HEK293 (cell line): ENCODE data around the gene DTX3L.
A peak's percentile ranks its signal among the peaks of the same experiment; 100 is the strongest.

Experiments used
- CTCF ChIA-PET: fragments of 350-600 bp; formaldehyde crosslinking; extraction: SDS; loops from one replicate; lab custom pipeline; 2021; ENCODE audit warnings: antibody characterized with exemption; lab: Yijun Ruan, JAX
- POLR2A ChIA-PET: fragments of 300-600 bp; formaldehyde crosslinking; extraction: SDS; loops from one replicate; lab custom pipeline; 2020; ENCODE audit warnings: antibody characterized with exemption, inconsistent platforms; lab: Yijun Ruan, JAX
- H3K27ac ChIP-seq: fragments of 200-500 bp; sonication (Bioruptor generic); 2 replicates; pipeline ENCODE4 v1.5.1; 2014; ENCODE audit warnings: low read depth, low read length, control low read depth, inconsistent platforms; ENCODE audit errors: extremely low read depth
- H3K36me3 ChIP-seq, 2 experiments: fragments of 200-500 bp in 1 of 2; sonication (Bioruptor generic) in 1 of 2; 1 replicate in 1 of 2; 2 replicates in 1 of 2; pipeline ENCODE4 v1.5.1; 2014 to 2017; ENCODE audit warnings: inconsistent platforms in 2 of 2, low read length in 2 of 2; ENCODE audit not compliant: control insufficient read depth in 2 of 2, insufficient read depth in 1 of 2
- H3K4me1 ChIP-seq: fragments of 200-500 bp; sonication (Bioruptor generic); 2 replicates; pipeline ENCODE4 v1.5.1; 2014; ENCODE audit warnings: mild to moderate bottlenecking, low read length, inconsistent platforms; ENCODE audit not compliant: control insufficient read depth, insufficient read depth
- H3K4me3 ChIP-seq: 2 replicates; pipeline ENCODE4 v1.5.1; 2011; ENCODE audit warnings: low read depth, mild to moderate bottlenecking, control low read depth, low read length, moderate library complexity
- H3K9me3 ChIP-seq: fragments of 200-500 bp; sonication (Bioruptor generic); 2 replicates; pipeline ENCODE4 v1.5.1; 2014; ENCODE audit warnings: low read depth, low read length, inconsistent platforms; ENCODE audit not compliant: control insufficient read depth, insufficient read depth
- INSM2 ChIP-seq: fragments of 450-650 bp; formaldehyde crosslinking; IDR thresholded peaks from 2 replicates; pipeline ENCODE4 v1.5.1; 2016; ENCODE audit warnings: missing biosample characterization, missing genetic modification characterization
- PATZ1 ChIP-seq: fragments of 450-650 bp; formaldehyde crosslinking; IDR thresholded peaks from 2 replicates; pipeline ENCODE4 v1.5.1; 2016; ENCODE audit warnings: missing biosample characterization, missing genetic modification characterization
- REST ChIP-seq: fragments of 450-650 bp; formaldehyde crosslinking; IDR thresholded peaks from 2 replicates; pipeline ENCODE4 v1.5.1; 2016; ENCODE audit warnings: missing biosample characterization, missing genetic modification characterization
- SCRT1 ChIP-seq: fragments of 450-650 bp; formaldehyde crosslinking; IDR thresholded peaks from 2 replicates; pipeline ENCODE4 v1.5.1; 2016; ENCODE audit warnings: missing biosample characterization, missing genetic modification characterization, borderline replicate concordance
- ZBTB20 ChIP-seq: fragments of 450-650 bp; formaldehyde crosslinking; IDR thresholded peaks from 2 replicates; pipeline ENCODE4 v1.5.1; 2016; ENCODE audit warnings: missing biosample characterization, missing genetic modification characterization
- ZBTB26 ChIP-seq: fragments of 450-650 bp; formaldehyde crosslinking; optimal IDR thresholded peaks from 2 replicates; pipeline ENCODE3; 2016; ENCODE audit warnings: missing biosample characterization, mild to moderate bottlenecking, missing genetic modification characterization
- ZBTB49 ChIP-seq: fragments of 450-650 bp; formaldehyde crosslinking; IDR thresholded peaks from 2 replicates; pipeline ENCODE4 v1.5.1; 2016; ENCODE audit warnings: missing biosample characterization, missing genetic modification characterization, low read depth
- ZBTB7A ChIP-seq: fragments of 450-650 bp; formaldehyde crosslinking; IDR thresholded peaks from 2 replicates; pipeline ENCODE4 v1.5.1; 2016; ENCODE audit warnings: low read depth, missing biosample characterization, missing genetic modification characterization
- ZNF138 ChIP-seq: fragments of 450-650 bp; formaldehyde crosslinking; IDR thresholded peaks from 2 replicates; pipeline ENCODE4 v1.5.1; 2016; ENCODE audit warnings: missing biosample characterization, missing genetic modification characterization, borderline replicate concordance
- ZNF274 ChIP-seq, 2 experiments: fragments of 200-500 bp in 1 of 2; fragments of 450-650 bp in 1 of 2; sonication (Bioruptor generic) in 1 of 2; formaldehyde crosslinking in 1 of 2; IDR thresholded peaks; 2 replicates each; pipeline versions ENCODE4 v1.5.1 to v1.6.1; 2014 to 2016; ENCODE audit warnings: borderline replicate concordance in 1 of 2, inconsistent platforms in 1 of 2, low read length in 1 of 2, missing biosample characterization in 1 of 2, missing genetic modification characterization in 1 of 2
- ZNF324 ChIP-seq: fragments of 450-650 bp; formaldehyde crosslinking; IDR thresholded peaks from 2 replicates; pipeline ENCODE4 v1.5.1; 2016; ENCODE audit warnings: missing biosample characterization, missing genetic modification characterization
- ZNF341 ChIP-seq: fragments of 450-650 bp; formaldehyde crosslinking; IDR thresholded peaks from 2 replicates; pipeline ENCODE4; 2016; ENCODE audit warnings: low read depth, missing biosample characterization, missing genetic modification characterization
- ZNF391 ChIP-seq: fragments of 450-650 bp; formaldehyde crosslinking; IDR thresholded peaks from 2 replicates; pipeline ENCODE4 v1.5.1; 2016; ENCODE audit warnings: low read depth, missing biosample characterization, missing genetic modification characterization, borderline replicate concordance
- ZNF423 ChIP-seq: fragments of 450-650 bp; formaldehyde crosslinking; IDR thresholded peaks from 2 replicates; pipeline ENCODE4 v1.5.1; 2016; ENCODE audit warnings: missing biosample characterization, missing genetic modification characterization
- ZNF513 ChIP-seq: fragments of 450-650 bp; IDR thresholded peaks from 2 replicates; pipeline ENCODE4 v1.5.1; 2018; ENCODE audit warnings: missing biosample characterization, missing genetic modification characterization
- ZNF600 ChIP-seq: fragments of 450-650 bp; formaldehyde crosslinking; IDR thresholded peaks from 2 replicates; pipeline ENCODE4 v1.5.1; 2016; ENCODE audit warnings: missing biosample characterization, missing genetic modification characterization
- ZNF621 ChIP-seq: fragments of 450-650 bp; formaldehyde crosslinking; IDR thresholded peaks from 2 replicates; pipeline ENCODE4 v1.5.1; 2017; ENCODE audit warnings: missing biosample characterization, missing genetic modification characterization
- ZNF623 ChIP-seq: fragments of 450-650 bp; formaldehyde crosslinking; IDR thresholded peaks from 2 replicates; pipeline ENCODE4 v1.5.1; 2016; ENCODE audit warnings: missing biosample characterization, missing genetic modification characterization

The DTX3L gene

GRCh38 chr3:122562923-122563716 lies 1.0 kb upstream of the DTX3L start:
- H3K4me3 ChIP-seq: peak overlapping the region; percentile 61; the same call in 1 of the 2 replicates
- ChIA-PET CTCF (interaction anchor here (0.7 to 1.9 kb wide), 5 partner anchors 115 to 194 kb away, joined by 3 to 6 read pairs (median 3); no protein-coding TSS in a partner anchor), POLR2A (interaction anchor here (0.9 kb wide), 1 partner anchor 8 kb away, joined by 3 read pairs; no protein-coding TSS in a partner anchor)
- peak overlapping the region; percentile 78; the same call in 1 of the 2 replicates for H3K27ac ChIP-seq
- TF ChIP-seq REST (tag by site-specific recombination) (peak; percentile 78), ZNF324 (tag by site-specific recombination) (no peak)
- TF ChIP-seq, all 188 proteins: peak for 1
- Histone ChIP-seq H3K36me3 (peaks cover 0 to 7% of the 10 kb centered on the region in 2 experiments; a peak in 1 of 3 replicates), H3K9me3 (no peaks in the 10 kb centered on the region), H3K4me1 (no peaks in the 10 kb centered on the region)

- CTCF ChIA-PET: interaction anchor here (0.7 to 1.1 kb wide), 2 partner anchors 115 to 179 kb away, joined by 3 read pairs; no protein-coding TSS in a partner anchor
- no peak for TF ChIP-seq INSM2 (tag by site-specific recombination)
- TF ChIP-seq ZBTB7A: no peak
- TF ChIP-seq ZNF274 (IDR thresholded peaks at IDR 0.05; ENCODE audit: low read length): no peak
- TF ChIP-seq ZNF274 (tag by site-specific recombination; IDR thresholded peaks at IDR 0.05; ENCODE audit: borderline replicate concordance): no peak
- no peak for TF ChIP-seq ZBTB26 (tag by site-specific recombination)
- no peak for TF ChIP-seq ZBTB20 (tag by site-specific recombination)
- no peak for TF ChIP-seq ZNF623 (tag by site-specific recombination)
- no peak for TF ChIP-seq ZNF423 (tag by site-specific recombination)
- no peak for TF ChIP-seq ZNF621 (tag by site-specific recombination)
- TF ChIP-seq ZNF391 (tag by site-specific recombination): no peak
- no peak for TF ChIP-seq ZNF513 (tag by site-specific recombination)
- no peak for TF ChIP-seq SCRT1 (tag by site-specific recombination)
- TF ChIP-seq ZNF600: no peak
- TF ChIP-seq ZNF138 (tag by site-specific recombination): no peak
- TF ChIP-seq PATZ1 (tag by site-specific recombination): no peak
- TF ChIP-seq ZNF341 (tag by site-specific recombination): no peak
- no peak for TF ChIP-seq ZBTB49 (tag by site-specific recombination)
Observed at GRCh38 chr3:122563717-122564025, 467 bp upstream of the DTX3L start.

More at GRCh38 chr3:122563717-122564025, 467 bp upstream of the DTX3L start:
- Histone ChIP-seq H3K36me3 (peaks cover 0 to 8% of the 10 kb centered on the region in 2 experiments; a peak in 1 of 3 replicates), H3K9me3 (no peaks in the 10 kb centered on the region), H3K27ac (peak overlapping the region; percentile 78), H3K4me1 (no peaks in the 10 kb centered on the region), H3K4me3 (peak overlapping the region; percentile 61)
- POLR2A ChIA-PET: interaction anchor here (1.0 to 1.5 kb wide), 2 partner anchors 49 to 116 kb away, joined by 4 to 5 read pairs; partner anchors contain the start of gene KPNA1
